GM10248 (cell line): ENCODE data around the gene LIMK2.

Experiments
- CTCF ChIA-PET: fragments of 300-600 bp; sonication (Branson Sonifier 250); formaldehyde crosslinking; extraction: SDS; loops from one replicate; lab custom pipeline; 2021; ENCODE audit warnings: antibody characterized with exemption; lab: Yijun Ruan, JAX
- POLR2A ChIA-PET: fragments of 350-650 bp; sonication (Branson Sonifier 250); formaldehyde crosslinking; extraction: SDS; loops from one replicate; lab custom pipeline; 2020; ENCODE audit warnings: antibody characterized with exemption; lab: Yijun Ruan, JAX
- DNase-seq: peaks from one replicate; pipeline ENCODE4 v3.0.0; 2012; ENCODE audit errors: extremely low spot score
- CTCF ChIP-seq: IDR thresholded peaks from 2 replicates; pipeline ENCODE4 v1.5.1; 2012; ENCODE audit warnings: mild to moderate bottlenecking, low read depth; ENCODE audit errors: extremely low read depth, missing control alignments, control extremely low read depth

Gene LIMK2

DNA sequence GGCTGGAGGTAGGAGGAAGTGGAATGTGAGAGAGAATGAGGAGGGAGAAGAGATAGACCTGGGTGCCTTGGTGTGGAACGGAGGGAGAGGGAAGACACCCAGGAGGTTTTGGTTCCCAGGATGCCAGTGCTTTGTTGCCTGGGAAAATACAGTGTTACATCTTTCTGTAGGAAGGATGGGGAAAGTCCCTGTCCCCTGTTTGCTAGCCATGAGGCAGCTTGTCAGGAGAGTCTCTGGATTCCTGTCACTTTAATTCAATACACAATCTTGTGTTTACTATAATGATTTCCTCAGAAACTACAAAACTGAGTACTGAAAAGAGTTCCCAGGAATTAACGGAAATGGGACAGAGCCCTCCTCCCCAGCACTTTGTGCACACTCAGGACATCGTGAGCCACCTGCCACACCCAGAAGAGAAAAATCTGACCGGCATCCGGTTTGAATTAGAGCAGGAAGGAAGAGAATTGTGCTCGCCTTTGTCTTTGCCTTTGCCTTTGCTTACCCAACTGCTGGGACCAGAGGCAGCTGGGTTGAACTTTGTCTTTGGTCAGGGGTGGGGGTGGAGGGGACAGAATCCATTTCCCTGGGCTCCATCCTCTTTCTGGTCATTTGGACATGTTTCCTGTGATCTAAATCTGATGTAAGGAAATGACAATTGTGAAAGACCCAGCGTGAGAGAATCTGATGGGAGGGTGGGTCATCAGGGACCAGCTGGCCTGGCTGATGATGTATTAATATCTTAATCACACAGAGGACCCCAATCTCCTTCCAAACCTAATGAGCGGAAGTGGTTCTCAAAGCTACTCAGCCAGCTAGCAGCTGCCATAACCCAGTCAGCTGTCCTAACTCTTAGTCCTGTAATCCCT, 1.3 kb upstream of the LIMK2 start:
- CTCF ChIA-PET: interaction anchor here (0.7 to 7.6 kb wide), 24 partner anchors 8 to 128 kb away, joined by 3 to 200 read pairs (median 6); no protein-coding TSS in a partner anchor
- POLR2A ChIA-PET: no interaction called here
- no peak for DNase-seq
- TF ChIP-seq CTCF: no peak

DNA sequence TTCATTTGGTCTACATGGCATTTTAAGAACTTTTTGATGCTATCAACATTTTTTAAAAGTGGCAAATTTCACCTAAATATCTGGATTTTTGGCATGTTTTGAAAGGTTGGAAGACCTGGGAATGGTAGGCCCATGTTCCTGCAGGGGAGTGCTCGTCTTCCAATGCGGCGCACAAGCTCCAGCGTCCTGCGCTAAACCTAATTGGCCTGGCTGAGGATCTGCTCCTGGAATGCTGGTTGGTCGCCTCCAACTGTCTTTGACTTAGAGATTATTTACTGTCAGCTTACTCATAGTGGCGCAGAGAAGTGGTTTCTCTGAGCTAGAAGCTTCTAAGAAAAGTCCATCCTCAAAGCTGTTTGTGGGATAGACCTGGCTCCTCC, 626 bp upstream of the LIMK2 start:
- ChIA-PET POLR2A (no interaction called here), CTCF (interaction anchor here (0.7 to 7.6 kb wide), 26 partner anchors 8 to 1607 kb away, joined by 3 to 200 read pairs (median 6); partner anchors contain the start of gene NF2)
- DNase-seq: no peak
- TF ChIP-seq CTCF: no peak

DNA sequence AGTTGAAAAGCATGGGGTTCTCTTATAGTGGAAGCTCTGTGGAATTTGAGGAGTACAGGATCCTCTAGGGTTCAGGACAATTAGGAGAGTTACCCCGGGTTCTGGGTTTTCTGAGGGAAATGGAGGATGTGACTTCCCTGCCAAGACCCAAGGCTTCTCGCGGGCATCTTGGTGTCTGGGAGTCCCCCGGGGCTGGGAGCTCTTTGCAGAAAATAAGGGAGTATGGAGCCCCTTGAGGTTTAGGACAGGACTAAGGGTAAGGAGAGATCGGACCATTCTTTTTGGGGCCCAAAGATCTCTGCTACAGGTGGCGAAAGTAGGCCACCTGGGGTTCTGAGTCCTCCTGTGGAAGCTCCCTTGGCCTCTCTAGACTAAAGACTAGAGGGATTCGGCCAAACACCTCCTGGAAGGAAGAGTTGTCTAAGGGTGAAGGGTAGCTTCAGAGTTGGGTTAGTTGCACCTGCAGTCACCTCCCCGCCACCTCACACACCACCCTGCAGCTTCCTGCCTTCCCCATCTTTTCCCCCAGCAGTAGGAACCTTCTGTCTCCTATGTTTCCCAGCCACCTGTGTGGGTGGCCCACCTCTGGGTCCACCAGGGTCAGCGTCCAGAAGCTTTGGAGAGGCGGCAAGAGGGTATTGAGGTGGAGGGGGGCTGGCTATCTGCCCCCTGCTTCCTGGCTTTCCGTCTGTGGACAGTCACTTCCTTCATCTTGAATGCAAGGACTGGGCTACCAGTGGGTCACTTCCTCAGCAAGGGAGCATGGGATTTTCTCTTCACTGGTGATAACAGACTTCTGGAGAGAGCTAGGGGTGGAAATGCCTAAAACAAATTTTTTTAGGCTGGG, 908 bp downstream of the LIMK2 start:
- no peak for TF ChIP-seq CTCF
- DNase-seq: peak; percentile 24
- POLR2A ChIA-PET: interaction anchor here (0.7 to 1.4 kb wide), 4 partner anchors 11 to 1660 kb away, joined by 3 to 8 read pairs (median 4); partner anchors contain the start of gene THOC5
- CTCF ChIA-PET: interaction anchor here (0.6 to 7.6 kb wide), 28 partner anchors 12 to 1609 kb away, joined by 3 to 200 read pairs (median 5); partner anchors contain the start of genes NF2, PIK3IP1, RNF185 and SELENOM

DNA sequence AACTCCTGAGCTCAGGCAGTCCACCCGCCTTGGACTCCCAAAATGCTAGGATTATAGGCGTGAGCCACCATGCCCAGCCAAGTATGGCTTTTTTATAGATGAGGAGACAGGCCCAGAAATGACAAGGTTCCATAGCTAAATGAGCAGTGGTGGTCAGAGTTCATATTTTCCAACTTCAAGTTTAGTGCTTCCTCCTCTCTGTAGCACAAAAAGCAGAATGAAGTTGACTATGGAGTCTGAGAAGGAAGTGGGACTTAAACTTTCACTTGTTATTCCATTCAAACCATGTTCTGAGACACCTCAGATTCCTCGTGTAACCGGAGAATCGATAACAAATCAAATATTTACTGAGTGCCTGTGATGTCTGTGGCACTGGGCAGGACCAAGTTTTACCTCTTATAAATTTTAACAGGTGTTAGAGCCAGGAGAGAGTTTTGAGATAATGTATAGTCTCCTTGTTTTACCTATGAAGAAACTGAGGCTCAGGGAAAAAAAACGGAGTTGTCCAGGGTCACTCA, 3.0 kb downstream of the LIMK2 start:
- DNase-seq: no peak
- no peak for TF ChIP-seq CTCF
- POLR2A ChIA-PET: no interaction called here
- CTCF ChIA-PET: interaction anchor here (1.2 to 7.6 kb wide), 3 partner anchors 12 to 107 kb away, joined by 5 to 200 read pairs (median 7); partner anchors contain the start of gene SELENOM

DNA sequence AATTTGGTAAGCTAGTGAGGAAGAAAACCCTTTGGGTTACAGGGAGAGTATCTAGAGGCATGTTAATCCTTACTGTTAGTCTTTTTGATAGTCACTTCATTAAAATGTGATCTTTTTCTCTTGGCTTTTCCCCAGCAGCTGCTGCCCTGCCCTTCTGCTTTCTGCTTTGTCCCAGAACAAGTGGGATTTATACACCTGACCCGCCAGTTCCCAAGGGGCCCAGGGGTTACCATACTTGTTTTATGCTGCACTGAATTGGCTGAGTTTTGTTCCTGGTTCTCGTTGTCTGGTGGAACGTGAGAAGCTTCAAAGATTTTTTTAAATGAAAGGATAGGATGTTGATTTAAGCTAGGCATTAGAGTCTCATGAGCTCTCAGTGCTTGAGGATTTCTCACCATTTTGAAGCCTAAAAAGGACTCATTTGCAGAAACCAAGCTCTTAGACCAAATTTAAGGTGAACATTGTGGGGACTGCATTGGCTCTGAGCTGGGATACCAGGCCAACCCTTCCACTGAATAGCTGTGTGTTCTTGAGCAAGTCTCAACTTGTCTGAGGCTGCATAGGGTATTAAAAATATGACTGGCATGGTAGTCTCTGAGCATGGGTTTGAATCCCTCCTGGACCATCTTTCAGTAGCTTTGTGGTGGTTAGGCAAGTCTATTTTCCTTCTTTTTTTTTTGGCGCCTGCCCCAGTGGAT, 6.6 kb downstream of the LIMK2 start:
- POLR2A ChIA-PET: no interaction called here
- no peak for DNase-seq
- CTCF ChIA-PET: interaction anchor here (1.5 to 7.8 kb wide), 5 partner anchors 8 to 54 kb away, joined by 5 to 72 read pairs (median 6); no protein-coding TSS in a partner anchor
- no peak for TF ChIP-seq CTCF
